MM.1S (cell line): ENCODE data around the gene UGT1A7.

ENCODE experiments used
- DNase-seq: peaks from one replicate; pipeline ENCODE4 v3.0.0-alpha.2; 2015
- H2AFZ ChIP-seq: fragments of 300-600 bp; sonication (generic); 2 replicates; pipeline ENCODE4 v1.6.0; 2016; ENCODE audit warnings: antibody characterized with exemption, low read length
- H3F3A ChIP-seq: fragments of 300-600 bp; sonication (generic); 2 replicates; pipeline ENCODE4 v1.6.1; 2016; ENCODE audit warnings: mild to moderate bottlenecking, antibody characterized with exemption, low read length, moderate library complexity, mixed read lengths; ENCODE audit not compliant: insufficient read depth
- H3K27ac ChIP-seq: fragments of 300-600 bp; sonication (generic); 2 replicates; pipeline ENCODE4 v1.5.1; 2016; ENCODE audit warnings: mild to moderate bottlenecking, low read length
- H3K27me3 ChIP-seq: fragments of 300-600 bp; sonication (generic); replicated peaks from 2 replicates; pipeline ENCODE4 v1.6.0; 2016; ENCODE audit warnings: low read length; ENCODE audit not compliant: insufficient read depth
- H3K36me3 ChIP-seq: fragments of 300-600 bp; sonication (generic); replicated peaks from 2 replicates; pipeline ENCODE4 v1.6.1; 2016; ENCODE audit warnings: mild to moderate bottlenecking, low read length, mixed read lengths; ENCODE audit not compliant: insufficient read depth
- H3K4me1 ChIP-seq: fragments of 300-600 bp; sonication (generic); 2 replicates; pipeline ENCODE4 v1.6.1; 2016; ENCODE audit warnings: low read length, mixed read lengths
- H3K4me2 ChIP-seq: fragments of 300-600 bp; sonication (generic); 2 replicates; pipeline ENCODE4 v1.6.0; 2016; ENCODE audit warnings: low read depth, low read length
- H3K4me3 ChIP-seq: fragments of 300-600 bp; sonication (generic); 2 replicates; pipeline ENCODE4 v1.5.1; 2016; ENCODE audit warnings: low read length, mixed read lengths
- H3K79me2 ChIP-seq: fragments of 300-600 bp; sonication (generic); 2 replicates; pipeline ENCODE4 v1.6.1; 2016; ENCODE audit warnings: mixed run types, low read length, mixed read lengths
- H3K9ac ChIP-seq: fragments of 300-600 bp; sonication (generic); 2 replicates; pipeline ENCODE4 v1.6.1; 2016; ENCODE audit warnings: low read length, mixed read lengths
- H3K9me2 ChIP-seq: fragments of 300-600 bp; sonication (generic); replicated peaks from 2 replicates; pipeline ENCODE4 v1.6.1; 2016; ENCODE audit warnings: mild to moderate bottlenecking, low read length, mixed read lengths; ENCODE audit not compliant: insufficient read depth
- H3K9me3 ChIP-seq: fragments of 300-600 bp; sonication (generic); replicated peaks from 2 replicates; pipeline ENCODE4 v1.6.1; 2016; ENCODE audit warnings: mild to moderate bottlenecking, low read length, mixed read lengths; ENCODE audit not compliant: insufficient read depth
- H4K20me1 ChIP-seq: fragments of 300-600 bp; sonication (generic); 2 replicates; pipeline ENCODE4 v1.6.1; 2016; ENCODE audit warnings: mild to moderate bottlenecking, low read length, moderate library complexity, mixed read lengths; ENCODE audit not compliant: insufficient read depth
- CTCF ChIP-seq: fragments of 300-600 bp; sonication (generic); IDR thresholded peaks from 2 replicates; pipeline ENCODE4 v1.5.1; 2016; ENCODE audit warnings: antibody characterized with exemption, low read length, mixed read lengths
- EZH2 ChIP-seq: fragments of 300-600 bp; sonication (generic); optimal IDR thresholded peaks from 2 replicates; pipeline ENCODE3; 2017; ENCODE audit warnings: low read depth, mild to moderate bottlenecking, antibody characterized with exemption, low read length, mixed read lengths
- EZH2phosphoT487 ChIP-seq: fragments of 300-600 bp; sonication (generic); IDR thresholded peaks from 2 replicates; pipeline ENCODE4 v1.6.1; 2018; ENCODE audit warnings: antibody characterized with exemption, low read length

UGT1A7 gene

GRCh38 chr2:233658610-233659009 lies 23.1 kb upstream of the UGT1A7 start:
- Histone ChIP-seq H3K9ac (no peak overlapping the region), H3K4me1 (no peaks in the 10 kb centered on the region), H3K36me3 (no peaks in the 10 kb centered on the region), H3K9me2 (no peaks in the 10 kb centered on the region), H3K27me3 (no peaks in the 10 kb centered on the region), H3K4me3 (no peak overlapping the region), H4K20me1 (no peaks in the 10 kb centered on the region), H3K4me2 (no peak overlapping the region), H2AFZ (no peak overlapping the region), H3F3A (no peaks in the 10 kb centered on the region), H3K27ac (no peak overlapping the region), H3K79me2 (no peaks in the 10 kb centered on the region), H3K9me3 (no peaks in the 10 kb centered on the region)
- no peak for DNase-seq
- TF ChIP-seq EZH2phosphoT487 (no peak), CTCF (no peak), EZH2 (no peak)

- no peak overlapping the region for H3K9ac ChIP-seq
- no peaks in the 10 kb centered on the region for H3K4me1 ChIP-seq
- no peaks in the 10 kb centered on the region for H3K9me3 ChIP-seq
- no peak overlapping the region for H2AFZ ChIP-seq
- no peak for TF ChIP-seq EZH2
- no peak for TF ChIP-seq CTCF
- no peak for TF ChIP-seq EZH2phosphoT487
- no peaks in the 10 kb centered on the region for H4K20me1 ChIP-seq
- no peaks in the 10 kb centered on the region for H3F3A ChIP-seq
- H3K36me3 ChIP-seq, result no peaks in the 10 kb centered on the region
- no peak overlapping the region for H3K27ac ChIP-seq
- H3K4me2 ChIP-seq, result no peak overlapping the region
- H3K79me2 ChIP-seq, result no peaks in the 10 kb centered on the region
- H3K4me3 ChIP-seq, result no peak overlapping the region
- no peak for DNase-seq
- no peaks in the 10 kb centered on the region for H3K27me3 ChIP-seq
- no peaks in the 10 kb centered on the region for H3K9me2 ChIP-seq
These were observed 17.8 kb upstream of the UGT1A7 start for GRCh38 chr2:233663911-233664310.

GRCh38 chr2:233668605-233669260 lies 13.0 kb upstream of the UGT1A7 start:
- Histone ChIP-seq H3K79me2 (no peaks in the 10 kb centered on the region), H3K4me3 (no peak overlapping the region), H3F3A (no peaks in the 10 kb centered on the region), H3K9me3 (no peaks in the 10 kb centered on the region), H3K27ac (no peak overlapping the region), H2AFZ (no peak overlapping the region), H3K36me3 (no peaks in the 10 kb centered on the region), H4K20me1 (no peaks in the 10 kb centered on the region), H3K9me2 (no peaks in the 10 kb centered on the region), H3K9ac (no peak overlapping the region), H3K4me1 (no peaks in the 10 kb centered on the region), H3K27me3 (no peaks in the 10 kb centered on the region), H3K4me2 (no peak overlapping the region)
- no peak for DNase-seq
- TF ChIP-seq CTCF (no peak), EZH2phosphoT487 (no peak), EZH2 (no peak)
